C4-2B (cell line): ENCODE results near the gene DNAJC30.

Source experiments
- H3K27ac ChIP-seq: fragments of 450-650 bp; 2 replicates; pipeline ENCODE4 v1.5.1; 2017
- ZFX ChIP-seq: fragments of 450-650 bp; IDR thresholded peaks from 2 replicates; pipeline ENCODE4 v1.6.1; 2017
- TF ChIP-seq, protein P1 (sequence below): fragments of 450-650 bp; conservative IDR thresholded peaks from 2 replicates; pipeline ENCODE4 v1.5.1; 2017; ENCODE audit warnings: mild to moderate bottlenecking

Gene DNAJC30

DNA sequence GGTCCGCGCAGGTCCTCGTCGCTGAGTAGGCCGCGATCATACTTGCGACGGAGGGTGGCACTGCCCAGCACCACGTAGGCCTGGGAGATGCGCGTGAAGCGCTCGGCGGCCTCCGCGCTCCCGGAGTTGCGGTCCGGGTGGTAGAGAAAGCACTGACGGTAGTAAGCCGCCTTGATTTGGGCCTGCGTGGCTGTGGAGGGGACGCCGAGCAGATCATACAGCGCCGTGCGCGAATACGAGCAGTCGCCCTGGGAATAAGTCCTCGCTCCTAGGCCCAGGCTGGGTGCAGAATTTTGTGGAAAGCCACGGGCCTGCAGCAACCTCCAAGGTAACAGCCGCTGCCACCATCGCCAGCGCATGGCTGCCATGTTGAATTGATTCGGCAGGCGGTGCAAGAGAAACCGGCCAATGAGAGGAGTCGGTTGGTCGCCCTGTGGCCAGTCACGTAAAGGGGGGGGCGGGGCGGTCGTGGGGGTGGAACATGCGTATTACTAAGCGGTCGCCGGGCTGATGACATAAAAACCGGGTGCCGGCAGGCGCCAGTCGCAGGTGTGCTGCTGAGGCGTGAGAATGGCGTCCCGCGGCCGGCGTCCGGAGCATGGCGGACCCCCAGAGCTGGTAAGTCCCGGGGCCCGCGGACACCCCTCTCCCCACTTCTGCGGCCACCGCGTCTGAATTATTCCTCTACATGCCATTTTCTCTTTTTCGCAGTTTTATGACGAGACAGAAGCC is at the start of gene DNAJC30, which contains the start of gene BUD23:
TSS of gene DNAJC30 (minus strand) at position 398 of the 732 bp plus-strand sequence. CDS start at position 368, 30 bp downstream.
TSS of gene BUD23 (plus strand) at position 542 of the 732 bp plus-strand sequence. CDS start at position 571, 29 bp downstream.
- TF ChIP-seq, protein P1, sequence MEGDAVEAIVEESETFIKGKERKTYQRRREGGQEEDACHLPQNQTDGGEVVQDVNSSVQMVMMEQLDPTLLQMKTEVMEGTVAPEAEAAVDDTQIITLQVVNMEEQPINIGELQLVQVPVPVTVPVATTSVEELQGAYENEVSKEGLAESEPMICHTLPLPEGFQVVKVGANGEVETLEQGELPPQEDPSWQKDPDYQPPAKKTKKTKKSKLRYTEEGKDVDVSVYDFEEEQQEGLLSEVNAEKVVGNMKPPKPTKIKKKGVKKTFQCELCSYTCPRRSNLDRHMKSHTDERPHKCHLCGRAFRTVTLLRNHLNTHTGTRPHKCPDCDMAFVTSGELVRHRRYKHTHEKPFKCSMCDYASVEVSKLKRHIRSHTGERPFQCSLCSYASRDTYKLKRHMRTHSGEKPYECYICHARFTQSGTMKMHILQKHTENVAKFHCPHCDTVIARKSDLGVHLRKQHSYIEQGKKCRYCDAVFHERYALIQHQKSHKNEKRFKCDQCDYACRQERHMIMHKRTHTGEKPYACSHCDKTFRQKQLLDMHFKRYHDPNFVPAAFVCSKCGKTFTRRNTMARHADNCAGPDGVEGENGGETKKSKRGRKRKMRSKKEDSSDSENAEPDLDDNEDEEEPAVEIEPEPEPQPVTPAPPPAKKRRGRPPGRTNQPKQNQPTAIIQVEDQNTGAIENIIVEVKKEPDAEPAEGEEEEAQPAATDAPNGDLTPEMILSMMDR, result no peak
- peak; percentile 99 for TF ChIP-seq ZFX

DNA sequence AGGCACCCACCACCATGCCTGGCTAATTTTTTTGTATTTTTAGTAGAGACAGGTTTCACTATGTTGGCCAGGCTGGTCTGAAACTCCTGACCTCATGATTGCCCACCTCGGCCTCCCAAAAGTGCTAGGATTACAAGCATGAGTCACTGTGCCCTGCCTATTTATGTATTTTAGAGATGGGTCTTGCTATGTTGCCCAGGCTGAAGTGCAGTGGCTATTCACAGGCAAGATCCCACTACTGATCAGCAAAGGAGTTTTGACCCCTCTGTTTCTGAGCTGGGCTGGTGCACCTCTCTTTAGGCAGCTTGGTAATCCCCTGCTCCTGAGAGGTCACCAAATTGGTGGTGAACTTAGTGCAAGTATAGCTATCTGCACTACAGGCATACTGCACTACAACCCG is 49.1 kb upstream of the DNAJC30 start:
- H3K27ac ChIP-seq, result no peak overlapping the region
- no peak for TF ChIP-seq ZFX

More for the DNA sequence above, at the start of gene DNAJC30, which contains the start of gene BUD23:
- H3K27ac ChIP-seq, result peak within 1 kb of the TSS; percentile 86

DNA sequence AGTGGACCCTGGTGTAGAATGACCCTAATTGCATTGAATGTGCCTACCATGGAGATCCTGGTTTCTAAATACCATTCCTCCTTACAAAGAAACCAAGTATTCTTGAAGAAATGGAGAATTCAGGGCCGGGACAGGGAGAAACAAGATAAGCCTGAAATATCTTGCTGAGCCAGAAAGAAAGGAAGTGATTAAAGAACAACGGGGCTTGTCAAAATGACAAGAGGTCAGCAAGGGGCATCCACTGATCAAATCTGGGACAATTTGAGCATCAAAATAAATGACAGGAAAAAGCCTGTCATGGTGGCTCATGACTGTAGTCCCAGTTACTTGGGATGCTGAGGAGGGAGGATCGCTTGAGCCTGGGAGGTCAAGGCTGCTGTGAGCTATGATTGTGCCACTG is 47.2 kb upstream of the DNAJC30 start:
- H3K27ac ChIP-seq, result no peak overlapping the region
- TF ChIP-seq ZFX, result no peak
- TF ChIP-seq, protein P1, result no peak

DNA sequence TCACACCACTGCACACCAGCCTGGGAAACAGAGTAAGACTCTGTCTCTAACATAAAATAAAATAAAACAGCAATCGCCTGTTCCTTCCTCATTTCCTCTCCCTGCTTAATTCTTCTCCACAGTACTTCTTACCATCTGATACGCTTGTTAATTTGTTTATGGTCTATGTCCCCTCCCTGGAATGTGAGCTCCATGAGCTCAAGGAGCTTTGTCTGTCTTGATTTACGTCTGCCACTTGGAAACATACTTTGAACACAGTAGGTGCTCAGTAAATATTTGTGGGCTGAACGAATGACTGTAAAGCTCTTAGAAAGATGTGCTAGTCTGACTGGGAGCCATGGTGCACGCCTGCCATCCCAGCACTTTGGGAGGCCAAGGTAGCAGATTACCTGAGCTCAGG is 45.3 kb upstream of the DNAJC30 start:
- no peak overlapping the region for H3K27ac ChIP-seq
- TF ChIP-seq, protein P1, result no peak
- no peak for TF ChIP-seq ZFX

DNA sequence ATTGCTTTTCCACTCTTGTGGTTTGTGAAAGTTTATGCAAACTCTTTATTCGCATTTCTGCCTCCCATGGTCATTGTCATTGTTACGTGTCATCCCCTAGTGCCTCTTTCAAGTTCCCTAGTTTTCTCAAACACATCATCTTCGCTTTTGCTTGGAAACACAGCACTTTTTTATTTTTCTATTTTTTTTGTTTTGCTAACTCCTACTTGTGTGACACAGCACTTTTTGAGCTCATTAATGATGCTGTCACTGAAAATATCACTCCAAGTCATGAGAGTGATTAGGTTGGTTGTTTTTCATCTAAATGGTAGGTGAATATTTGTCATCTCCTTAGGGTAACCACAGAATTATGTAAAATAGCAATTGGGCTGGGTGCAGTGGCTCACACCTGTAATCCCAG is 44.7 kb upstream of the DNAJC30 start:
- H3K27ac ChIP-seq, result no peak overlapping the region
- TF ChIP-seq, protein P1, result no peak
- TF ChIP-seq ZFX, result no peak

DNA sequence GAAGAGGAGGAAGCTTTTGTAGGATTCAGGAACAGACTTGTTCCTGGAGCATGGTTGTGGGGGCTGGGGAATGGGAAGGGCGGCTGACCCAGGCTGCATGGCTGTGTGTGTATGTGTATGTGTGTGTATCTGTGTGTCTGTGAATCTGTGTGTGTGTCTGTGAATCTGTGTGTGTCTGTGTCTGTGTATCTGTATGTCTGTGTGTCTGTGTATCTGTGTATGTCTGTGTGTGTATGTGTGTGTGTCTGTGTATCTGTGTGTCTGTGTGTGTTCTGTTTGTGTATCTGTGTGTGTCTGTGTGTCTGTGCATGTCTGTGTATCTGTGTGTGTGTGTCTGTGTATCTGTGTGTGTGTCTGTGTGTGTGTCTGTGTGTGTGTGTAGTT is 42.8 kb upstream of the DNAJC30 start:
- H3K27ac ChIP-seq, result no peak overlapping the region
- TF ChIP-seq ZFX, result no peak
- TF ChIP-seq, protein P1, result peak; percentile 78

DNA sequence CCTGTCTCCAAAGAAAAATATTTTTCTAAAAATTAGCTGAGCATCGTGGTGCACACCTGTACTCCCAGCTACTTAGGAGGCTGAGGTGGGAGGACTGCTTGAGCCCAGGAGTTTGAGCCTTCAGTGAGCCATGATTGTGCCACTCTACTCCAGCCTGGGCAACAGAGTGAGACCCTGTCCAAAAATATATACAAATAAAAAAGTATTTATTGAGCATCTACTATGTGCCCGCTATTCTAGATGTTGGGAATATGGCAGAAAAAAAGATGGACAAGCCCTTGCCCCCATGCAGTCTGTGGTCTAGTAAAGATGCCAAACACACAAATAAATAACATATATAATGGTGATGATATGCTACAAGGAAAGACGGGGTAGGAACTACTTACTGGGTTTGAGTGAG is 40.6 kb upstream of the DNAJC30 start:
- no peak for TF ChIP-seq ZFX
- TF ChIP-seq, protein P1, result no peak
- H3K27ac ChIP-seq, result no peak overlapping the region

DNA sequence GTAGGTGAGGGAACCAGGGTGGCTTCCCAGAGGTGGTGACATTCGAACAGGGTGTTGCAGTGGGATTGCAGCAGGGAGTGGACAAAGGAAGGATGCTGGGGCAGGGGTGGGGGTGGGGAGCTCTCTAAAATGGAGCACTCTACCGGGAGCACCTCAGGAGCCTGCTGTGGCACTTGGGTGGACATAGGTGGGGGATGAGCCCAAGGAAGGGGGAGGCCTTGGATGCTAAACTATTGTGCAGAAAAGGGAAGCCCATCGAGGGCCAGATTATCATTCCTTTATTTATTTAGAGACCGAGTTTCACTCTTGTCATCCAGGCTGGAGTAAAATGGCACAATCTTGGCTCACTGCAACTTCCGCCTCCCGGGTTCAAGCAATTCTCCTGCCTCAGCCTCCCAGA is 39.5 kb upstream of the DNAJC30 start:
- H3K27ac ChIP-seq, result no peak overlapping the region
- no peak for TF ChIP-seq ZFX
- TF ChIP-seq, protein P1, result no peak

DNA sequence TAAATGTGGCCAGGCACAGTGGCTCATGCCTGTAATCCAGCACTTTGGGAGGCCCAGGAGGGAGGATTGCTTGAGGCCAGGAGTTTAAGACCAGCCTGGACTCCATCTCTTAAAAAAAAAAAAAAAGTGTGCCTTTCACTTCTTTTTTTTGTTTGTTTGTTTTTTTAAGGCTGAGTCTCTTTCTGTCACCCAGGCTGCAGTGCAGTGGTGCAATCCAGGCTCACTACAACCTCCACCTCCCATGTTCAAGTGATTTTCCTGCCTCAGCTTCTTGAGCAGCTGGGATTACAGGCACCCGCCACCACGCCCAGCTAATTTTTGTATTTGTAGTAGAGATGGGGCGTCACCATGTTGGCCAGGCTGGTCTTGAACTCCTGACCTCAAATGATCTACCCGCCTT is 38.9 kb upstream of the DNAJC30 start:
- peak overlapping the region; percentile 41 for H3K27ac ChIP-seq
